ENCODE data around the gene FBXO3. TPM values are rescaled to one million over a fixed set of nuclear protein-coding genes. Genes with fewer than 3 reads are reported as not detected.
"Not testable (repeated sequence)": the region's sequence is repeated elsewhere in the genome, so short reads cannot be mapped to it uniquely, and the experiment has no call there.

FBXO3 gene
- total RNA-seq, 1 donor from 2014 or later: 29.0 TPM

DNA sequence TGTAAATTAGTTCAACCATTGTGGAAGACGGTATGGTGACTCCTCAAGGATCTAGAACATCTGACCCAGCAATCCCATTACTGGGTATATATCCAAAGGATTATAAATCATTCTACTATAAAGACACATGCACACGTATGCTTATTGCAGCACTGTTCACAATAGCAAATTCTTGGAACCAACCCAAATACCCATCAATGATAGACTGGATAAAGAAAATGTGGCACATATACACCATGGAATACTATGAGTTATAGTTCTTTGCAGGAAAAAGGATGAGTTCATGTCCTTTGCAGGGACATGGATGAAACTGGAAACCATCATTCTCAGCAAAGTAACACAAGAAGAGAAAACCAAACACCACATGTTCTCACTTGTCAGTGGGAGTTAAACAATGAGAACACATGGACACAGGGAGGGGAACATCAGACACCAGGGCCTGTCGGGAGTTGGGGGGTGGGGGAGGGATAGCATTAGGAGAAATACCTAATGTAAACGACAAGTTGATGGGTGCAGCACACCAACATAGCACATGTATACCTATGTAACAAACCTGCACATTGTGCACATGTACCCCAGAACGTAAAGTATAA, 45.2 kb downstream of the FBXO3 start:
- DNase-seq (ENCODE audit: low read depth in 2 of 2): peak in 1 of 2 donors; percentile 56

GRCh38 chr11:33727539-33727938, 46.8 kb downstream of the FBXO3 start:
- not testable (repeated sequence) for DNase-seq (ENCODE audit: low read depth in 2 of 2)

GRCh38 chr11:33725496-33725895, 48.8 kb downstream of the FBXO3 start:
- DNase-seq (ENCODE audit: low read depth in 2 of 2): peak in 1 of 2 donors; percentile 64

- peak; percentile 63 to 91 for DNase-seq (ENCODE audit: low read depth in 2 of 2)
Measured at GRCh38 chr11:33724644-33725035, 49.7 kb downstream of the FBXO3 start.

GRCh38 chr11:33723238-33723881, 51.0 kb downstream of the FBXO3 start:
- DNase-seq (ENCODE audit: low read depth in 2 of 2): peak in 1 of 2 donors; percentile 99

GRCh38 chr11:33722590-33723234, 51.6 kb downstream of the FBXO3 start:
- DNase-seq (ENCODE audit: low read depth in 2 of 2): peak; percentile 58 to 81

DNA sequence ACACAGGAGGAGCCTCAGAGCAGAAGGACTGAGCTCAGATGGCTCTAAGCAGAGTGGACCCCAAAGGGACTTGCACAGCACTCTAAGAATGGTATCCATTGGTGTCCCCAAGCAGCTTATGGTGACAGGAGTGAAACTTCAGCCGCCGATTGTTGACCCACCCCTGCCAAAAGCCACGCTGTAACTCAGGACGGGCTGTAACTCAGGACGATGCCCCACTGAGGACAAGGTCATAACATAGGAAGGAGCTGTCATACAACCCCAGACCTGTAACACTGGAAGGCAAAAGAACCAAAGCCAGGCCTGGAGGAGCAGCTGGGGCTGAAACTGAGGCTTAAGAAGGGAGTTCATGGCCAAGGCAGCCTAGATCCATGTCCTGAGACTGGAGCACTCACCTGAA, 52.3 kb downstream of the FBXO3 start:
- DNase-seq (ENCODE audit: low read depth in 2 of 2): no peak

DNA sequence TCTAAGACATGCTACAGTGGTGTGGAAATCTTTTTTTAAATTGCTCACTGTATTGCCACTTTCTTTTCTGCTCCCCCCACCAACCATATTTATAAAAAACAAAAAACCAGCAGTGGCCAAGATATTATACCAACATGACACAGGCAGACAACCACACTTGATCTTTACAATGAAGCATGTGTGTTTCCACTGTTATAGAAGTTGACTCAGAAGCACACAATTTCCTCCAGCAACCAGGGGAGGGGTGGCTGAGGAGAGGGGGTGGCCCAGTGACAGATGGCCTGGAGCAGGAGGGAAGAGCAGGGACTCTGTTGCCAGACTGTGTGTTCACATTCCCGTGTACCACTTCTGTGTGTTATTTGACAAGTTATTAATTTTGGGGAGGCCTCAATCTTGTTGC, 52.9 kb downstream of the FBXO3 start:
- DNase-seq (ENCODE audit: low read depth in 2 of 2): peak; percentile 42 to 91

- no peak for DNase-seq (ENCODE audit: low read depth in 2 of 2)
Measured at GRCh38 chr11:33719587-33719986, 54.7 kb downstream of the FBXO3 start.

- DNase-seq (ENCODE audit: low read depth in 2 of 2): no peak
Measured at GRCh38 chr11:33718440-33718839, 55.9 kb downstream of the FBXO3 start.

GRCh38 chr11:33716243-33716642, 58.1 kb downstream of the FBXO3 start:
- peak; percentile 58 to 64 for DNase-seq (ENCODE audit: low read depth in 2 of 2)

DNA sequence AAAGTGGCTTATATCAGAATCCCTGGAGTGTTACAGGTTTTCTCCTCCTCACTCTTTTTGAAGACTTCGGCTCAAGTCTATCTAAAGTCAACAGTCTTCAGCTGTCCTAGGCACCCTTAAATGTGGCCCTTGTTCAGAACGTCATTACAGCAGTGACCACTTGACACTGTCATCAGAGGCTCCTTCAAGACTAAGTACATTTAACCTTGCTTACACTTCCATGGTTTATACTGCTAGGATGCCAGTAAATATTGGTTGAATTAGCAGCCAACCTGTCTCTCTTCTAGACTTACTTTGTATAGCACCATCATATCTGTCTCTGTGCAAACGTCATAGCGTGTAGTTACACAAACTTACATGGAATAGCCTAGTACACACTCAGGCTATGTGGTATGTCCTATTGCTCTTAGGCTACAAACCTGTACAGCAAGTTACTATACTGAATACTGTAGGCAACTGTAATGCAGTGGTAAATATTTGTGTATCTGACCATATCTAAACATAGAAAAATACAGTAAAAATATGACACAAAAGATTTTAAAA, 60.4 kb downstream of the FBXO3 start:
- DNase-seq (ENCODE audit: low read depth in 2 of 2): no peak

- no peak for DNase-seq (ENCODE audit: low read depth in 2 of 2)
Measured at GRCh38 chr11:33713151-33713855, 61.0 kb downstream of the FBXO3 start.

DNA sequence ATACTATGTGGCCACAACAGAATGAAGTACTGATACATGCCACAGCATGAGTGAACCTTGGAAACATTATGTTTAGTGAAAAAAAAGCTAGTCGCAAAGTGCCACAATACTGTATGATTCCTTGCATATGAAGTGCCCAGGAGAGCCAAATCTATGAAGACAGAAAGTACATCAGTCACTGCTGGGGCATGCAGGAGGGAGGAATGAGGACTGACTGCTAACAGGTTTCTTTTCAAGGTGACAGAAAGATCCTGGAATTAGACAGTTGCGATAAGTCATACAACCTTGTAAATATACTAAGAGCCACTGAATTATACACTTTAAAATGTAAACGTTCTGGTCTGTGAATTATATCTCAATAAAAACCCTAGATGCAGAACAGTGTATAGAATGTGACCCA, 61.9 kb downstream of the FBXO3 start:
- no peak for DNase-seq (ENCODE audit: low read depth in 2 of 2)

GRCh38 chr11:33709466-33709865, 64.9 kb downstream of the FBXO3 start:
- DNase-seq (ENCODE audit: low read depth in 2 of 2): no peak

GRCh38 chr11:33708985-33709384, 65.3 kb downstream of the FBXO3 start:
- DNase-seq (ENCODE audit: low read depth in 2 of 2): no peak

- DNase-seq (ENCODE audit: low read depth in 2 of 2): peak; percentile 43 to 50
Measured at GRCh38 chr11:33707831-33708230, 66.5 kb downstream of the FBXO3 start.

- peak; percentile 34 to 52 for DNase-seq (ENCODE audit: low read depth in 2 of 2)
Measured at GRCh38 chr11:33706966-33707365, 67.4 kb downstream of the FBXO3 start.

- DNase-seq (ENCODE audit: low read depth in 2 of 2): peak; percentile 43 to 62
Measured at GRCh38 chr11:33706546-33706945, 67.8 kb downstream of the FBXO3 start.

GRCh38 chr11:33704240-33705002, 69.9 kb downstream of the FBXO3 start:
- peak; percentile 49 to 54 for DNase-seq (ENCODE audit: low read depth in 2 of 2)

DNA sequence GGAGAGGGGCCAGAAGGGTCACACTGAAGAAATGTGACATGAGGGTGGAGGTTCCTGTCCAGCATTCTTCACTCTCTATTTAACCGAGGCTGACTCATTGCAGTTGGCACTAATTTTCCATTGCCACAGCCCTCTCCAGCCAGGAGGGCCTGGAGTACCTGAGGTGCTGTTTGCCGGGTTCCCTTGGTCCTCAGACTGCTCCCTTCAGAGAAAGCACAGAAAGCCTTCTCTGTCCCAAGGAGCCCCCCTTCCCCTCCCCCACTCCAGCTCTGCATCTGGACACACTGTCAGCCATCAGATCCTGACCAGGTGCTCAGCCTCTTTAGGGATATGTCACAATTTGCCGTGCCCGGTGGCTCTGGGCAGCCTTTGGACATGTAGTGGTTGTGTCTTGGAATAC, 70.5 kb downstream of the FBXO3 start:
- peak; percentile 69 to 83 for DNase-seq (ENCODE audit: low read depth in 2 of 2)
